Stimulated activated CD4-positive, alpha-beta T cell treated with anti-CD3 and anti-CD28 coated beads, Interleukin-1b, Interleukin-23, amount 100 ng/mL, for 48 hours (primary cell): Measurements from ENCODE around the gene ZDHHC6.
"Not testable (repeated sequence)": the region's sequence is repeated elsewhere in the genome, so short reads cannot be mapped to it uniquely, and the experiment has no call there.

Experiments
- DNase-seq: peaks from one replicate; pipeline ENCODE4 v3.0.0-alpha.2; 2020

Gene ZDHHC6, protein sequence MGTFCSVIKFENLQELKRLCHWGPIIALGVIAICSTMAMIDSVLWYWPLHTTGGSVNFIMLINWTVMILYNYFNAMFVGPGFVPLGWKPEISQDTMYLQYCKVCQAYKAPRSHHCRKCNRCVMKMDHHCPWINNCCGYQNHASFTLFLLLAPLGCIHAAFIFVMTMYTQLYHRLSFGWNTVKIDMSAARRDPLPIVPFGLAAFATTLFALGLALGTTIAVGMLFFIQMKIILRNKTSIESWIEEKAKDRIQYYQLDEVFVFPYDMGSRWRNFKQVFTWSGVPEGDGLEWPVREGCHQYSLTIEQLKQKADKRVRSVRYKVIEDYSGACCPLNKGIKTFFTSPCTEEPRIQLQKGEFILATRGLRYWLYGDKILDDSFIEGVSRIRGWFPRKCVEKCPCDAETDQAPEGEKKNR

DNA sequence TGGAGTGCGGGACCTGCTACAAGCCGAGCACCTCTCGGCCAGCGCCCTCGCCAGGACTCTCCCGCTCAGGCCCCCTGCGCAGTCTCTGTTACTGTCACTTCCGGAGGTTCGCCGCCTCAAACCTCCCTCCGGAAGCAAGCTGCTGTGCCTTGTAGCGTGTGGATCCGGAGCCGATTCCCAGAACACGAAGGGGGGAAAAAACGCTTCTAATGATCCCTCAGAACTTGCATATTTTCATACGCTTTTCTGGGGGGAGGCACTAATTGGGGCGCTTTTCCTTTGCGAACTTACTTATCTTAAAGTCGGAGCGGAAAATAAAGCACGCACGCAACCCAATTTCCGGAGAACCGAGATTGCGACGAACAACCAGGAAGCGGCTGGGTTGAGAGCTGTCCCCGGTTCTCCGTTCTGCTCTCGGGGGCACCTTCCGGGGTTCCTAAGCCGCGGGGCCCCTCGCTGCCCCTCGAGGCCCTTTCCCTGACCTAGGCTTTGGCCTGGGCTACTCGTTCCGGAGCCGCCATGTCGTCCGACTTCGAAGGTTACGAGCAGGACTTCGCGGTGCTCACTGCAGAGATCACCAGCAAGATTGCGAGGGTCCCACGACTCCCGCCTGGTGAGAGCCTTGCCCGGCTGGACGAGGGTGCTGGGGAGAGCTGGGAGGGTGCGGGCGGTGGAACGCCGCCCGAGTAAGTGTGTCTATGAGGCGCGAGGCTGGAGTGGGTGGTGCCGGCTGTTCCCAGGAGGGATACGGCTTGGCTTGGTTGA lies at the start of gene ZDHHC6, which contains the start of gene VTI1A:
Gene ZDHHC6, minus strand, starts transcription at position 60 of the 765 bp plus-strand sequence. CDS start 1,478 bp downstream, outside the sequence.
Gene VTI1A, plus strand, starts transcription at position 361 of the 765 bp plus-strand sequence. Its CDS starts 159 bp downstream, at position 520.
- DNase-seq, result peak; percentile 82

DNA sequence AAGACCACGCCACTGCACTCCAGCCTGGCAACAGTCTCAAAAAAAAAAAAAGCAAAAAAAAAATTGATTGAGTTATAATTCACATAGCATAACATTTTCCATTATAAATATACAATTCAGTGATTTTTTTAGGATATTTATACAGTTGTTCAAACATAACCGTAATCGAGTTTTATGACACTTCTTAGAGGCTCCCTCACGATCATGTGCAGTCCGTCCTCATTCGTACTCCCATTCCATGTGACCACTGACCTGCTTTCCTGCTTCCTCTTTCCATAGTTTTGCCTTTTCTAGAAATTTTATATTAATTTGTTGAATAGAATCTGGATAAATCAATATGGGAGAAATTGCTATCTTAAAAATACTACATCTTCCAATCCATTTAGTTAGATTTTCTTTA lies 46.0 kb upstream of the ZDHHC6 start:
- DNase-seq, result no peak

DNA sequence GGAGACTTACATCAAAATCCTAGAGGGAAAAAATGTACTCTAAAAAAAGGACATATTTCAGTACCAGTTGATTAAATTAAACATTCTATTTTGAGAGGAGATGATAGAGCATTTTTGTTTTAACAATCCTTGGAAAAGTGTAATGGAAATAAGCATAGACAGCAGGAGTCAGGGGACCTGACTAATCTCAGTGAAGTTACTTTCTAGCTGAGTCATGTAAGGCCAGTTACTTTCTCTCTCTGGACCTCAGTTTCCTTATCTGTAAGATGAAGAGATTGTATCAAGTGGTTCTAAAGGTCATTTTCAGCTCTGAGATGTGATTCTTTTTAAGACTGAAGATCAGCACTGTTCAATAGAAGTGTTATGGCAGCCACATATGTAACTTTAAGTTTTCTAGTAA lies 44.4 kb upstream of the ZDHHC6 start:
- no peak for DNase-seq

DNA sequence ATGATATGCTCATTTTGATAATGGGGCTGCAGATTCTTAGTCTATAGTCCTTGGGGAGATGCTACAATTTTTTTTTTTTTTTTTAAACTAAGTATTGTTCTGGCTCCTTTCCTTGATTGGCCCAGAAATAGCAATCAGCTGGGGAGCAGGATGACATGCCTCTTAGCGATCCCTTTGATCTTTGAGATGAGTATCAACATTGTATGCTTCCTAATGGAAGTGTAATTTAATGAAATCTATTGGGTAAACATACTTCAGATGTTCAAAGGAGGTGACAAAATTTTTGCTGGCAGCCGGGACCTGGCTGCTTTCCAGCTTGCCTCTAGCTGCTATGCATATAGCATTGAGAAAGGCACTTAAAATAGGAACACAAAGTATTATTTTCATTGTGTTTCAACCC lies 43.8 kb upstream of the ZDHHC6 start:
- no peak for DNase-seq

DNA sequence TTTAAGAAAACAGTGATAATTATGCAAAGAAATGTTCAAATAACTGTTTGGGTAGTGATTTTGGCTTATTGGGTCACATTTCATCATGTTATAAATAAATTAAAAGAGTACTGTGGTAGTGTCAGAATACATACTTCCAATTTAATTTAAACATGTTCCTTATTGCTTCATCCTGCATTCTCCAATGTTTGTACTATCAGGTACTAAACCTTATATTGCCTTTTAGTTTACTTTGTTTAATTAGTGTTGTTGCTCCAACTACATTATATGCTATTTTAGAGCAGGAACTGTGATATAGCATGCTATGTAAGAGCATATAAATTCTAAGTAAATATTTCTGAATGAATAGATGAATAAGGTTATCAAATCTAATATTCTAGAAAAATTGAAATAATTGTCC lies 41.2 kb upstream of the ZDHHC6 start:
- DNase-seq, result no peak

DNA sequence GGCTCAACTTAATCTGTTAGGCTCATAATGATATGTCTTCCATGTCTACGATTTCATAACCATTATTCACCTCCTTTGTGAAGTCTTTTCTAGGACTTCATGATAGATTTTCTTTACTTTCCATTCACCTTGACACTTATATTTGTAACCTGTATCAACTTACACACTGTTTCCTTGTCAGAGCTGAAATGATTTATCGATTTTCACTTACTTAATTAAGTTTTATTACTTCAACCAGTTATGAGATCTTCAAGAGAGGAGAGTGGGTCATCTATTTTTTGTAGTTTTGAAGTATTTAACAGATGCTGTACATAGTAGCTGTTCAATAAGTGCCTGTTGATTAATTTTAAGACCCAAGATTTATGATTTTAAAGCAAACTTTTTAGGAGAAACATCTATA lies 37.7 kb upstream of the ZDHHC6 start:
- DNase-seq, result no peak

DNA sequence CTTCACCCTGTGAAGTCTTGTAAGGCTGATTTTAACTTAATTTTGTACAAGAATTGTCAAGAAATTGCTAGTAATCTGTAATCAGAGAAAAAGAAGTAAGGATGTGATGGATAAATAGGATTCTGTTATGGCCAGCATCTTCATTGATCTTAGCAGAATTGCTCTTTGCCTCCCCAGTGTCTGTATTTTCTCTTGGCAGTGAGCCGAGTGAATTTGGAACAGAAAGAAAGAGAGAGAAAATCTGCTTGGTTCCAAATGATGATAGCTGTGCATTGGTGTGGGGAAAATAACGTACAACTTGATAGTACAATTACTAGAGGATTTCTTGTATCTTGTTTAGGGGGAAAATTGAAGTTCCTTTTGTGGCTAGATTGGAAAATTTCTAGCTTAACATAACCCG lies 34.9 kb upstream of the ZDHHC6 start:
- no peak for DNase-seq

DNA sequence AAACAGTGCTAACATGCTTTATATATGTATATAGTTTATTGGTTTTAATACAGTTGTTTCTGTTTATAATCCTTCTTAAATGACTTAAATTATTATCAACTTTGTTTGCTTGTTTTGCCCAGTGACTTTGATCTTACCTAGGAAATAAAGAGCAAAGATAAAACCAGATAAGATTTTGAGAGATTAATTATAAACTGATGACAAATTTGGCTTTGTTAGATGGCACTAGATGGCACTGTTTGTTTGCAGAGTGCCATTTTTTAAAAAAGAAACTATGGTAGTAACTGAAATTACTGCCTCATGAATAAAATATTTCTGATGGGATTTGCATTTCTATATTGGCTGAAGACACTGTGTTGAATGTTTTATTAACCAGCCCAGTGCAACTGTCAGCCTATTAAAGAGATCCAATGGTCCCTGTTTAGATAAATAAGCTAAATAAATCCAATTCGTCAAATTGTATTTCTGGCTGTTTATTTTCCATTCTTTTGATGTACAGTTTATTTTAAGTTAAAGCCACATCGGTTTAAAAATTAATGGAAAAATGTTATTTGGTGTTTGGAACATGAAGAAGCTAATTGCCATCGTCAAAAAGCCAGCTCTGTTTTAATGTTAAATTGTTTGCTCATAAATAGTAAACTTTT lies 29.0 kb upstream of the ZDHHC6 start:
- no peak for DNase-seq

DNA sequence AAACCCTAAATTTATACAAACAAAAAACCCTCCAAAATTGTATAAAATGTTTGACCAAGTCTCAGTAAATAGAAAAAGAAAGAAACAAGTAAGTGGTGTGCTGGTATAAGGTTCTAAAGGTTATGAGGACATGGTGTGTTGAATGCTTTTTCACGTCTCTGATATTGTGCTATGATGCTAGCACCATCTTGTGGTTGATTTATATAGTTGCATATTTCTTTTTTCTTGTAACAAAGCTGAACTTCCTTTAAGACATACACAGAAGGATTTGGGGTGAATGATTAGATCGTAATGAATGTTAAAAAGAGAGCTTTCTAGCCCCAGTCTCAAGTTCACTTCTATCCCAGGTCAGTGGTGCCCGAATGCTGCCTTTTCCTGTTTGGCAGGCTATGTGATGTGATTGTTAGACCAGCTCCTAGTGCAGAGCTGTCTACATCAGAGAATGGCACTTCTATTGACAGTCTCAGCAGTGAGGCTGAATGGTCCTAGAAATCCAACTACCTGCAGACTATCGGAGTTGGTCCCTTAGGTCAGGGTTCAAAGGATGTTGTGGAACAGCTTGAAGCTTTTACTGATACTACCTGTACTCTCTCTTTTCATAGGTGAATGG lies 25.3 kb upstream of the ZDHHC6 start:
- no peak for DNase-seq

DNA sequence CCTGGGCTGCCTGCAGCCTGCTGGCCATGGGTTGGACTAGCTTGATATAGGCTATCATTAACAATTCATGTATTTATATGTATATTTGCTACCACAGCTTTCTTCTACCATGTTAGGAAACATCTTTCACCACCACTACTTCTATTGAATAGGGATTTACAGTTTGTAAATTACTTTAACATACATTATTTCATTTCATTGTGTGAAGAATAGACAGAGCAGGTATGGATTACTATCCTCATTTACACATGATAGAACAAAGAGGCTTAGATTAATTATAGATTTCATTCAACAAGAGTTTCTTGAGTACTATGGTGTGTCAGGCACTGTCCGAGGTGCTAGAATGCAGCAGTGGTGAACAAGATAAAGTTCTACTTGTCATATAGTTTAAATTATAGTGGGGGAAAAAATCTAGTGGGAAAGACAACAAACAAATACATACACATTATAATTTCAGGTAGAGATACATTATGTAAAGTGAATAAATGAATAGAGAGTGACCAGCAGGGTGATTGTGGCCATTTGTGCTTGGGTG lies 20.9 kb upstream of the ZDHHC6 start:
- DNase-seq, result no peak

DNA sequence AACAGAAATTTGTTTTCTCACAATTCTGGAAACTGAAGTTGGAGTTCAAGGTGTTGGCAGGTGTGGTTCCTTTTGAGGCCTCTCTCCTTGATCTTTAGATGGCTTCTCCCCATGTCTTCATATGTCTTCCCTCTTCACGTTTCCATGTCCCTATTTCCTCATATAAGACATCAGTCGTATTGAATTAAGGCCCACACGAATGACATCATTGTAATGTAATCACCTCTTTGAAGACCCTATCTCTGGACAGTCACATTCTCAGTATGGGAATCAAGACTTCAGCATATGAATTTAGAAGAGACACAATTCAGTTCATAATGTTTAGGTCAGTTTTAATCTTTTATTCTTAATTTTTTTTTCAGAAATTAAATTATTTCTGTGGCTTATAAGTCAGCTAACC lies 20.1 kb upstream of the ZDHHC6 start:
- DNase-seq, result no peak

DNA sequence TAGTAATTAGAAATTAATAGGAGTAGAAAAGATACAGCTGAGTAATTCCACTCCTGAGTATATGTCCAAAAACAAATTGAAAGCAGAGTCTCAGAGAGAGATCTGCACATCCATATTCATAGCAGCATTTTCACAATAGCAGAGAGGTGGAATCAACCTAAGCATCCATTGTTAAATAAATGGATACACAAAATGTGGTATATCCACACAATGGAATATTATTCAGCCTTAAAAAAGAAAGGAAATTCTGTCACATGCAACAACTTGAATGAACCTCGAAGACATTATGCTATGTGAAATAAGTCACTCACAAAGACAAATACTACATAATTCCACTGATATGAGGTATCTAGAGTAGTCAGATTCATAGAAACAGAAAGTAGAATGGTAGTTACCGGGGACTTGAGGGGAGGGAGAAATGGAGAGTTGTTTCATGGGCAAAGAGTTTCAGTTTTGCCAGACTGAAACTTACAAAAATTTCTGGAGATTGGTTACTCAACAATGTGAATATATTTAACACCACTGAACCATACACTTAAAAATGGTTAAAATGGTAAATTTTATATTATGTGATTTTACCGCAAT lies 18.7 kb upstream of the ZDHHC6 start:
- no peak for DNase-seq

DNA sequence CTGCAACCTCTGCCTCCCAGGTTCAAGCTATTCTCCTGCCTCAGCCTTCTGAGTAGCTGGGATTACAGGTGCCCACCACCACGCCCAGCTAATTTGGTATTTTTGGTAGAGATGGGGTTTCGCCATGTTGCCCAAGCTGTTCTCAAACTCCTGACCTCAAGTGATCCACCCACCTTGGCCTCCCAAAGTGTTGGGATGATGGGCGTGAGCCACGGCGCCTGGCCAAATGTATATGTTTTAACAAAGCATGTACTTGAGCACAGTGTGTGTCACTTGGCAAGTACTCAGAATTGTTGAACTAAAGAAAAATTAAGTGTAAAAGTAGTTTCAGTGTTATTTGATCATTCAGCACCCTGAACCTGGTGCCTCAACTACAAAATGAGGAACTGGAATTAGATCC lies 17.4 kb upstream of the ZDHHC6 start:
- not testable (repeated sequence) for DNase-seq

DNA sequence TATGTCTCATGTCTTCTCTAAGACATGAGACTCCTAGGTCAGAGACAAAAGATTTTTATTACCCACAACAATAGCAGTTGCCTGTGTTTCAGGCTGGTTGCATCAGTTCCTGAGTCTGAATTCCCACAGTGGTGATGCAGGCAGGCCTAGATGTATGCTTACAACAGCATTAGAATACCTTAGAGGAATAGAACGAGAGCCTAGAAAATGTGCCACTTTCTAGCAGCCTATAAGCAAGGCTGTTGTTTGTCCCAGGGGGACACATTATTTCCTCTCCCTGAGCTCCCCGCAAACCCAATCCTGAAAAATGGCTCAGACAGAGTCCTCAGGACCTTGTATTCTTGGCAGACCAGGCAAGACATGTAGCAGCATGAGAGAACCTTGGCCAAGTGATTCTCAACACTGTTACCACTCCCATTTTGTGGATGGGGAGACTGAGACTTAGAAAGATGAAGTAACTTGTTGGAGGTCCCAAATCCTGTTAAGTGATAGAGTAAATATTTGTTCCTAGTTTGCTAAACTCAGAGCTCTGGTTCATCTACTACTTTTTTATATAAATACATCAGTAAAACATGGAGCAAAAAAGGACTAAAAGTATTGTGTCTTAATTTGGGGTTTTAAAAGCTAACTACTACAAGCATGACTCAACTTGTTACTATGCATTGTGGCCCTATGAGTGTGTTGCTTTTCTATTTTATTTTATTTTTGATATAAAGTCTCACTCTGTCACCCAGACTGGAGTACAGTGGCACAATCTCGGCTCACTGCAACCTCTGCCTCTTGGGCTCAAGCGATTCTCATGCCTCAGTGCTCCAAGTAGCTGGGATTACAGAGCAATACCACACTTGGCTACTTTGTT lies 14.5 kb upstream of the ZDHHC6 start:
- DNase-seq, result peak; percentile 77

DNA sequence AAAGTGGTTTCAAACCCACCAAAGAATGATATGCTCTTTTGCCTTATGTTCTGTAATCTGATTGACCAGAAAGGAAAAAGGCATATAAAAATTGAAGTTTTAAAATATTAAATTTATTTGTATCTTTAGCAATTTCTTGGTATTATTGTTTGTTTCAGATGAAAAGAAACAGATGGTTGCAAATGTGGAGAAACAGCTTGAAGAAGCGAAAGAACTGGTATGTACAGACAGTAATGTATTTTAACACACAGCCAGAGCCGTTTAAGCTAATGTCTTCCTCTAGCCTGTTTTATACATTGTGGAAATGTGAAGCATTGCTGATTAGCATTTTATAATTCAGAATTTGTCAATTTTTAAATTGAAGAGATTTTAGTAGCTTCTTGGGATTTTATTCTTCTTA lies 13.7 kb upstream of the ZDHHC6 start:
- DNase-seq, result no peak

DNA sequence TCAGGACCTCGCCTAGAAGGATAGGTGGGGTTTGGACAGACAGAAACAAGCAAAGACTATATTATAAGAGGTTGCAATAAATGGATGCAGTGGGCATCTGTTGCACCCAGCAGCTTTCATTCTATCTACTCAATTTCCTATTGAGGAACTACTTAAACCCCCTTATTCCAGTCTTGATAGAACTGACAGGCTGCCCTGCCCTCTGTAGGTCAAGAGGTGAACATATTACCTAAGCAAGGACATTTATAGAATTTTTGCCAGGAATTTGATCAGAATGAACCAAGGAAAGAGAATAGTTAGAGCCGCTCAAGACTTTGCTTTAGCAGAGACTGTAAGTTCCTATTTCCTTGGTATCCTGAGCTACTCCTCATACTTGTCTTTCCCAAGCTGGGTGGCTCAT lies 9.8 kb upstream of the ZDHHC6 start:
- no peak for DNase-seq

DNA sequence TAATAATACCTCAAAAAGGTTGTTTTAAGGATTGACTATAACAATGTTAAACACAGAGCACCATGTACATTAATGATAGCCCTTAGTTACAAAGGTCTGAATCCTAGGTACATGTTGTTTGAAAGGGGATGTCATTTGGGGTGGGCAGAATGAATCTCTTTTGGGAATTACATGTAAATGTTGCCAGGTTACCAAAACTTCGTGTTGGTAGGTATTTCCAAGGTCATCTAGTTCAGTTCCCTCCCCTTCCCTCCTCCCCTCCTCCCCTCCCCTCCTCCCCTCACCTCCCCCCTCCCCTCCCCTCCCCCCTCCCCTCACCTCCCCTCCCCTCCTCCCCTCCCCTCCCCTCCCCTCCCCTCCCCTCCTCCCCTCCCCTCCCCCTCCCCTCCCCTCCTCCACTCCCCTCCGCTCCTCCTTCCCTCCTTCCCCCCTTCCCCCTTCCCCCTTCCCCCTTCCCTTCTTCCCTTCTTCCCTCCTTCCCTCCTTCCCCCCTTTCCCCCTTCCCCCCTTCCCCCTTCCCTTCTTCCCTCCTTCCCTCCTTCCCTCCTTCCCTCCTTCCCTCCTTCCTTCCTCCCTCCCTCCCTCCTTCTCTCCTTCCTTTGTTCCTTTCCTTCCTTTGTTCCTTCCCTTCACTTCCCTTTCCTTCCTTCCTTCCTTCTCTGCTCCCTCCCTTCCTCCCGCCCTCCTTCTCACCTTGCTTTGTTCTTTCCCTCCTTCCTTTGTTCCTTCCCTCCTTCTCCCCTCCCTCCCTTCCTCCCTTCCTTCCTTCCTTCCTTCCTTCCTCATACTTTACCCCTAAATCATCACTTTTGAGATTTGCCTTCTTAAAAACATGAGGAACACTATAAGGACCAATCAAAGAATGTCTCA lies 8.4 kb upstream of the ZDHHC6 start:
- DNase-seq, result no peak

DNA sequence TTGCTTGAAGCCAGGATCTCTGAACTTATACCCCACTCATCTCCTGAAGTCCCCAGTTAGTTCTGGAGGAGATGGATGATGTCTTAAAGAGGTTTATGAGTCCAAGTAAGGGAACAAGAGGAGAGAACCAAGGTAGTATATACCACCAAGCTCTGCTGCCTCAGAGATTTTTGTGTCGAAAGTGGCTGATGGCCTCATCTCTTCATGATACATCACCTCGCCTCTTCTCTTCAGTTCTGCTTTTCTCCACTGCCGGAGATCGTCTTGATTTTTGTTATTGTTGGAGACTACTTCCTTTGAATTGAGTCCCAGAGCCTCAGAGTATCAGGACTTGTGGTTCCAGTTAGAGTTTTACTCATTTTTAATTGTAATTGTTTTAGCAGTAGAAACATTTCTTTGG lies 2.2 kb upstream of the ZDHHC6 start:
- no peak for DNase-seq

DNA sequence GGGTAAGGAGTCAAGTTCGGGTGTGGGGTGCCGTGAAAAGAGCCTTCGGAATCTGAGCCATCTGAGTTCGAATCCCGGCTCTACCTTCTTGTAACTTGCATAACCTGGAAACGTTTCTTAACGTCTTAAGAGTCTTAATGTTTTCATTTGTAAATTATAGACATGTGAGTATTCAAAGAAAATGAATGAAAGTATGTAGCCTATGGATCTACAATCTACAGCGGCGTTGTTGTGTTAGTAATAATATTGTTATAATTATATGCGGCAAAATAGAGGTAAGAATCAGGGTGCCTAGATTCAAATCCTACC lies 860 bp upstream of the ZDHHC6 start:
- no peak for DNase-seq

DNA sequence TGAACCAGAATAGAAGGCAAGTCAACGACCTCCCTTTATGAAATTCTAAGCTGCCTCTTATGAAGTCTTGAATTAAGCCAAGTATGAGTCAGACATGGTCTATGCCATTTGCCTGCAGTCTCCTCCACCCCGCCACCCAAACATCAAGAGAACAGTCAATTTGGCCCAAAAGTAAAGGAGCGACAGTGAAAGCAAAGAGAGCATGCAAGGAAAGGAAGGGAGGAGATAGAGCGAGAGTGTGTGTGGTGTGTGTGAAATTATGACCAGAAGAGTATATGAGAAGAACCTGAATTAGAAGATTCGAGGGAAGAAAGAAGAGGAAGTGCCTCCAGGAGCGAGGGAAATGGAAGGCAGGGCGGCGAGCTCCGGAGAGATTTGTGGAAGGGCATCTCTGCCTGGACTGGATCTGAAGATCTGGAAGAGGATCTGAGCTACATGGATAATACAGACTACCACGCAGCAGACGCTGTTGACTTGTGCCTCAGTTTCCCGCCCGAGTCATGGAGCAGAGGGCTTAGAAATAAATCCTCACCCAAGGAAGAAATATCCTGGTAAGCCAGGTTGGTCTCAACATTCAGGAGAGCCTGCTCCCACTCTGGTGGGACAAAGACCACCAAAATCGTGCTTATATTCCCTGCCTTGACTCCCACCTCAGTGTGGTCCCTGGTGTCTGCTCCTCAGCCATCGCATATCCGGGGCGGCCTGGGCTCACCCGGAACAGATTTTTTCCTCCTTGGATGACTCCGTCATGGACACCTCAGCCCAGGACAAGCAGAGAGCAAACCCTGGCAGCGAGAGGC lies 459 bp downstream of the ZDHHC6 start:
- peak; percentile 14 for DNase-seq
